Rectal smooth muscle tissue (tissue), 1 donor: ENCODE data around the gene VPS13D.
A peak's percentile ranks its signal among the peaks of the same experiment; 100 is the strongest.
"Not testable (repeated sequence)": the region's sequence is repeated elsewhere in the genome, so short reads cannot be mapped to it uniquely, and the experiment has no call there.

Source experiments
- H3K27ac ChIP-seq: one replicate; pipeline ENCODE4 v1.7.0; 2013; ENCODE audit warnings: low read depth, low read length, inconsistent platforms
- H3K27me3 ChIP-seq: one replicate; pipeline ENCODE4 v1.7.0; 2013; ENCODE audit warnings: low read length; ENCODE audit not compliant: control insufficient read depth, insufficient read depth
- H3K36me3 ChIP-seq: one replicate; pipeline ENCODE4 v1.7.0; 2013; ENCODE audit warnings: low read length; ENCODE audit not compliant: control insufficient read depth, insufficient read depth
- H3K4me1 ChIP-seq: one replicate; pipeline ENCODE4 v1.7.0; 2013; ENCODE audit warnings: low read length; ENCODE audit not compliant: control insufficient read depth, insufficient read depth
- H3K4me3 ChIP-seq: one replicate; pipeline ENCODE4 v1.7.0; 2013; ENCODE audit warnings: low read length
- H3K9ac ChIP-seq: one replicate; pipeline ENCODE4 v1.7.0; 2013; ENCODE audit warnings: low read length

The VPS13D gene

DNA sequence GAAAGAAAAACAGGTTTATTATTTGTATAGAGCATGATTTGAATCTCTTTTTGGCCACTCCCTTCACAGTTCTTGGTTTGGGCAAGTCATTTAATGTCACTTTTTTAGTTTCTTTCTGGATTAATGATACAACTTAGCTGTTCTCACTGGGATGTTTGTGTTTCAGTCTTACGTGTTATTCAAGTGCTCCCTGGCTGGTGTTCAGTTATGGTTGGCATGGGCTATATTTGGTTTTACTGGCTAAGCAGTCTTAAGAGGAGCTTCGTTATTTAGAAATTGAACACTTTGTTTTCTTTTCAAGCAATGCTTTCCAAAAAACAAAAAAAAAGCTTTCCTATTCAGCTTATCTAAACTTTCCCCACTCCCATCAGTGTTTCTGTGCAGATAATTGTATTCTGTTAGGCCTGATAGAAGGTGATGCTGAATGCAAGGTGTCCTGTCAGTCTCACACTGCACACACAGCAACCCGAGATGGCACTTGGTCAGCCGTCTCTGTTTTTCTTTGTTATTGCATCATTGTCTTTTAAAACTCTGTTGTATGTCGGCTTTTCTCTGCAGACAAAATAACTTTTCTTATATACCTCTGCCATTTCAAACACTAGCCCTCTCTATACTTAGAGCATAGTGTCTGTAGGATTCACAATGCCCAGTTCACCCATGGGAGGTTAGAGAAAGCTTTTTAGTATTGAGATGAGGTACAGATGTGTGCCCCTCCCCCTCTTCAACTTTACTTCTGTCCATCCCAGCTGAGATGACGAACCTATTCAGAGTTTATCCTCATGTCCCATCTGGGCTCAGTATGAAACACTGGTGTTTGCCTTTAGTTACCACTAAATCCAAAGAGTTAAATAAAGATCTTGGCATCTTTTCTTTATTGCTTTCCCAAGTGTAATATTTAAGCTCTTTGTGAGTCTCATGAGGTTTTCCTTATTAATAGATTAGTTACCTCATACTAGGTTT is 80.2 kb downstream of the VPS13D start:
- Histone ChIP-seq H3K9ac (no peak overlapping the region), H3K27ac (peak overlapping the region; percentile 72), H3K27me3 (no peaks in the 10 kb centered on the region), H3K4me3 (no peak overlapping the region), H3K4me1 (peaks cover 6% of the 10 kb centered on the region), H3K36me3 (peaks cover 24% of the 10 kb centered on the region)

DNA sequence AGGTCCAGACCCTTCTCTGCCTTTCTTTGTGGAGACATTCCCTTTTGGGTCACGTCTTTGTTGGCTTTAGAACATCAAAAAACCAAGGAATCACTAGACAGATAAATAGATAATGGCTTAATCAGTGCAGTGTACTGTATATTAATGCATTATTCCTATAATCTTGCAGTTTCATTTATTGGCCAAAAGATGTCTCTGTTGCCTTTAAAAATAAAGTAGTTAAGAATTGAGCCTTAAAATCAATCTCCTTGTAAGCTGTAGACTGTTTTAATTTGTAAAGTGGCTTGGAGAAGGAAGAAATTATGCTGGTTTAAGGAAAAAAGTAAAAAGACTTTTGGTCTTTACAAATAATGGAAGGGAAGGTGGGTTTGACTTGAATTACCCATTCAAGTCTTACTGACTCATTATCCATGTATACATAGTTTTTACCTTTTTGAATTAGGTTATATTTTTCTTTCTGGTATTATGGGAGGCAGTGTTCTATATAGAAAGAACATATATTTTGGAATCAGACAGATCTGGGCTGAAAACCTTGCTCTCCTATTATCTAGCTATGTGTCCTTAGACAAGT is 84.6 kb downstream of the VPS13D start:
- Histone ChIP-seq H3K27me3 (no peaks in the 10 kb centered on the region), H3K36me3 (peaks cover 17% of the 10 kb centered on the region), H3K9ac (no peak overlapping the region), H3K27ac (no peak overlapping the region), H3K4me1 (peaks cover 21% of the 10 kb centered on the region), H3K4me3 (no peak overlapping the region)

DNA sequence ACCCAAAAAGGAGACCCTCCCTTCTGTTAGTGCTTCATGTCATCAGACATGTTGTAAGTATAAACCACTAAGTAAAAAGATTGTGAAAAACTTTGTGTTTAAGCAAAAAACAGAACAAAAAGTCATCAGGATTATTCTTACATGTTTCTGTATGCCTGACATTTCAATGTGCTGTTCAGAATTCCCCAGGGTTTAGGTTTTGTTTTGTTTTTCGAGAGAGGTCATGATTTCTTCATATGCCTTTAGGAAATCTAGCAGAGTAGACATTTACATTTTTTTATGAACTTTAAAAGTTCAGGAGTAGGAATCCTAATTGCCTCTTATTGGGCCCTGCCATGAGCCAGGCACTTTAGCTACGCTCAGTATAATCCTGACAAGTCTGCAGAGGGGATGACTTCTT is 85.3 kb downstream of the VPS13D start:
- Histone ChIP-seq H3K36me3 (peaks cover 17% of the 10 kb centered on the region), H3K27me3 (no peaks in the 10 kb centered on the region), H3K4me3 (no peak overlapping the region), H3K27ac (peak overlapping the region; percentile 27), H3K4me1 (peaks cover 18% of the 10 kb centered on the region), H3K9ac (no peak overlapping the region)

DNA sequence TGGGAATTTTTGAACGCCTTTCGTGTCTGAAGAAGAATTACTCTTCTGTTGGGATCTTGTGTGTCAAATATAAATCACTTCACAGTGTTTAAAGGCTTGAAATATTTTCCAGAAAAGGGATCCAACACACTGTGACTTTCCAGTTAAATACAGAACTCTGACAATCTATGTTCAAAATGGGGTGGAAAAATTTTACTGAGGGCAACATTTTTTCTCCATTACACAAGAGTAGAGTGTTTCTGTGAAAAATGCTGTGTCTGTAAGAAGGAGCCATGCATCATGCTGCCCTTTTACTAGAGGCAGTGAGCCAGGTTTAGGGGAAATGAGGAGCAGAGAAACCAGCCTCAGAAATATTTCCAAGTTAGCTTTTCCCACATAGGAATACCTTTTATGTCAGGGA is 86.5 kb downstream of the VPS13D start:
- Histone ChIP-seq H3K9ac (no peak overlapping the region), H3K27me3 (no peaks in the 10 kb centered on the region), H3K4me1 (peaks cover 15% of the 10 kb centered on the region), H3K4me3 (no peak overlapping the region), H3K36me3 (peaks cover 17% of the 10 kb centered on the region), H3K27ac (peak overlapping the region; percentile 65)

DNA sequence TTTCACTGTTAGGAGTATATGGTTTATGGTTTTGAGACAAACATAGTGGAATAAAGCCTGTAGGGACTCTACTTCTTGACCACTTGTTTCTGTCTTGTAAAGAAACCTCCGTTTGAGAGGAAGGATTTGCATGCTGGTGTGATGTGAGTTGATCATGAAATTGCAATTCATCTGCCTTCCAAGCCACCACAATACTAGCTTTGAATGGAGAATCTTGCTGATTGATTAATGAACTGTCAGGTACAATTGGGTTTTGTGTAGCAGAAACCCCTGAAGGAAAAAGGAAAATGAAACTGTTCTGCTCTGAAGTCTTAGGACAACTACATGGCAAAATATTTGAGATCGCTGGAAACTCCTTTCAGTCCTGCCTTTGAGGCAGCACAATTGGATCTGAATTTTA is 90.7 kb downstream of the VPS13D start:
- peaks cover 18% of the 10 kb centered on the region for H3K36me3 ChIP-seq

DNA sequence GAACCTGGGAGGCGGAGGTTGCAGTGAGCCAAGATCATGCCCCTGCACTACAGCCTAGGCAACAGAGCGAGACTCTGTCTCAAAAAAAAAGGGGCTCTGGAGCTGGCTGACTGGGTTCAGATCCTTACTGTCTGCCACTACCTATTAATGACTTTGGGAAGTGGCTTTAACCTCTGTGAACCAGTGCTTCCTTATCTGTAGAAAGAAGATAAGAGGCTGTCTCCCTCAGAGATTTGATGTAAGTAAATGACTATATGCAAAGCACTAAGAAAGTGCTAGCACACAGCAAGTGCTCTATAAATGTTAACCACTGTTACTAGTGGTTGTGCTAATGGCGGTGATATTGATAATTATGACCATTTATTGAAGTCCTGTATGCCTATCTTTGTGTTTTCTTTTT is 94.6 kb downstream of the VPS13D start:
- Histone ChIP-seq H3K9ac (no peak overlapping the region), H3K4me3 (no peak overlapping the region), H3K36me3 (peaks cover 17% of the 10 kb centered on the region), H3K27ac (no peak overlapping the region), H3K4me1 (no peaks in the 10 kb centered on the region), H3K27me3 (no peaks in the 10 kb centered on the region)

More for the DNA sequence above, 90.7 kb downstream of the VPS13D start:
- Histone ChIP-seq H3K27ac (no peak overlapping the region), H3K9ac (no peak overlapping the region), H3K27me3 (no peaks in the 10 kb centered on the region), H3K4me3 (no peak overlapping the region), H3K4me1 (peaks cover 15% of the 10 kb centered on the region)

DNA sequence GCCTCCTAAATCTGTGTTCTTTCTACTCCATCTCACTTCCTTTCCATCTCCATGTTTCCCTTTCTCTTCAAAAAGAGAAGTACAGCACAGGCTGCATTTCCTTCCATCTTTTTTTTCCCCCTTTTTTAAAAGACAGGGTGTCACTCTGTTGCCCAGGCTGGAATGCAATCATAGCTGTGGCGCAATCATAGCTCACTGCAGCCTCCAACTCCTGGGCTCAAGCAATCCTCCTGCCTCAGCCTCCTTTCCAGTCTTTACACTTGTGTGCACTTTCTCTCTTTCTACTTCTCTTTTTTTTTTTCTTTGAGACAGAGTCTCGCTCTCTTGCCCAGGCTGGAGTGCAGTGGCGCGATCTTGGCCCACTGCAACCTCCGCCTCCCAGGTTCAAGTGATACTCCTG is 95.1 kb downstream of the VPS13D start:
- H3K27me3 ChIP-seq, H3K9ac ChIP-seq, H3K4me1 ChIP-seq, H3K27ac ChIP-seq, H3K4me3 ChIP-seq: not testable (repeated sequence)
- H3K36me3 ChIP-seq = peaks cover 23% of the 10 kb centered on the region

DNA sequence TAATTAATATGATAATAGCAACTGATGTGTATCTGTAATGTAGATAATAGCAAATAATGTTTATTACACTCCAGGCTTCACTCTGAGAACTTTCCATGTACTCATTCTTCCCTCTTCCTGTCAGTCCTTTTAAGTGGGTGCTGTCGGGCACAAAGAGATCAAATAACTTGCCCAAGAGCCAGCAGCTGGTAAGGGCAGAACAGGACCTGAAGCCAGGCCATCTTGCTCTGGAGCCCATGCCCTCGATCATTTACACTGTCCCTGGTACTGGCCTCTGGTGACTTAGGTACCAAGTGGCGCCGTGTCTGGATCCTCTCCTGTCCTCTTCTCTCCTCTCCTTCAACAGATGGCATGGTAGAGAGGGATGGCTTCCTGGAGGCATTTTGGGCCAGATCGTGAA is 97.2 kb downstream of the VPS13D start:
- Histone ChIP-seq H3K36me3 (peaks cover 18% of the 10 kb centered on the region), H3K4me3 (no peak overlapping the region), H3K9ac (no peak overlapping the region), H3K4me1 (no peaks in the 10 kb centered on the region), H3K27ac (no peak overlapping the region), H3K27me3 (no peaks in the 10 kb centered on the region)

DNA sequence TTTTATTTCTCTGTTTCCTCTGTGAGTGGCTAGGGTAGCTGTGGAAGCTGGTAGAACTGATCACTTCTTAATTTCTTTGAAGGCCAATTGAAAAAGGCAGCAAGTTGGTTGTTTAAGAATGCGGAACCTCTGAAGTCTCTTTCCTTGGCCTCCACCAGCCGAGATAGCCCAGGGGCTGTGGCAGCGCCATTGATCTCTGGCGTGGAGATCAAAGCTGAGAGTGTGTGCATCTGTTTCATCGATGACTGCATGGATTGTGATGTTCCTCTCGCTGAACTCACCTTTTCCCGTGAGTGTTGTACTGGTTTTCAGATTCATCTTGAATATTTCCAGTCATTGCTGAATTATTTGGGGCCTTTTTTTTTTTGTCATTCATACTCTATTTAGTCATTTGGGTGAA is 97.7 kb downstream of the VPS13D start:
- no peaks in the 10 kb centered on the region for H3K27me3 ChIP-seq
- H3K4me1 ChIP-seq = no peaks in the 10 kb centered on the region
- no peak overlapping the region for H3K9ac ChIP-seq
- peaks cover 16% of the 10 kb centered on the region for H3K36me3 ChIP-seq
- no peak overlapping the region for H3K27ac ChIP-seq
- H3K4me3 ChIP-seq = no peak overlapping the region

DNA sequence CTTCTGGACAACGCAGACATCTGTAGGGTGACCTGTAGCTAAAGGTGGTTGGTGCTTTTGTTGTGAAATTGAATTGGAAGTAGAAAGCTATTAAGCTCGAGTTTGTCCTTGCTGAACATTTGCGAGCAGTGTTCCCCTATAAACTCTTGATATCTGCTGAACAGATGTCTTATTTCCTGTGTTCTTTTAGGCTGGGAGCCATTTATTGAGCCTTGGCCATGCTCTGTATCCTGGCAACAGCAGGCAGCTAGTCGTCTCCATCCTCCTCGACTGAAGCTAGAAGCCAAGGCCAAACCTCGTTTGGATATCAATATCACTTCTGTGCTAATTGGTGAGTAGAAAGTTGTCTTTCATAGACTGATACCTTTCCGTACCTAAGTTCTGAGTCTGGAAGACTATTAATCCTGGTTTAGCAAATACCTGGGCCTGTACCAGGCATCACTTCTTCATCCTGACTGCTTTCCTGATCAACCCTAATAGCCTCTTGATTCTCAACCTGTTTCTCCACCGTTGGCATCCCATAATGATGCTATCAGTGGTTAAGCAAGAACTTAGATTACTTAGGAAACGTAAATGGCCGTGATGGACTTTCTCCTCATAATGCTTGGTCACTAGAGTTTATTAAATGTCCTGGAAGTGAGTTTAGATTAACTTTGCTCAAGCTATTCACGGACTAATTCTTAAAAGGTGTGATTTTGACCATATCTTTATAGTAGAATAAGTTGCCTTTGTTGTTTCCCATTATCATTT is 103.4 kb downstream of the VPS13D start:
- Histone ChIP-seq H3K36me3 (peaks cover 26% of the 10 kb centered on the region), H3K9ac (no peak overlapping the region), H3K4me3 (no peak overlapping the region), H3K27ac (no peak overlapping the region), H3K27me3 (no peaks in the 10 kb centered on the region), H3K4me1 (peaks cover 3% of the 10 kb centered on the region)

DNA sequence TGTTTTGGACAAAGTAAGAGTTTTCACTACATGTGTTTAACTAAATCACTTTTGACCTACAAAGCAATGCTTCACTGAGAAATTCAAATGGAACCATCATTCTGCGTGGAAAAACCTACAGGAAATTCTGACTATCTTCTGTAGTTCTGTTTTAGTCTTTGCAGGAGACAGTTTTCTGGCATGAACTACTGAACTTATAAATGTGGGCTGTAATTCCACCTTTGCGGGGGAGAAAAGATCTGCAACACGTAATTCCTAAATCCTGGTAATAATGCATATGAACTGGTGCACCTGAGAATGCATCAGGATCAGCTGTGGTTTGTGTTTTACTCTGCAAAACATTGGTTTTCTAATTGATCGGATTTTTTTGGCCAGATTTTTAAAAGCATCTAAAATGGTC is 106.0 kb downstream of the VPS13D start:
- peaks cover 18% of the 10 kb centered on the region for H3K4me1 ChIP-seq
- no peak overlapping the region for H3K9ac ChIP-seq
- no peaks in the 10 kb centered on the region for H3K27me3 ChIP-seq
- no peak overlapping the region for H3K4me3 ChIP-seq
- no peak overlapping the region for H3K27ac ChIP-seq
- peaks cover 21% of the 10 kb centered on the region for H3K36me3 ChIP-seq

DNA sequence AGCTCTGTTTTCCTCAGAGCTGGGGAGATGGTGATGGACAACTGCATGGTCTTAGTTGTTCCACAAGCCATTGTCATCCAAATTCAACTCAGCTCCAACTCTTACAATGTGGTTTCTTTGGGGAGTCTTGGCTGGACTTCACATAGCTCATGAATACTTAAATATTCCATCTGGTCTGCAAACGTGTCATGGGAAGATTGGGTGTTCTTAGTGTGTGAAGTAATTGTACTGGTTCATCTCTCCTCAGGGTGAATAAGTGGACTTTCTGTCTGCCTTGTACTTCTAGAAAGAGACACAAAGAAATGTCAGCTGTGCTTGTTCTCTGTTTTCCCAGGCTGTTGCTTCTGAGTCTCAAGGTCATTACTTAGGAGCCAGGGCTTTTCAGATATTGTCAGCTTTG is 106.6 kb downstream of the VPS13D start:
- Histone ChIP-seq H3K9ac (no peak overlapping the region), H3K27me3 (no peaks in the 10 kb centered on the region), H3K27ac (no peak overlapping the region), H3K4me1 (peaks cover 18% of the 10 kb centered on the region), H3K36me3 (peaks cover 21% of the 10 kb centered on the region), H3K4me3 (no peak overlapping the region)
